Type B pancreatic cell (in vitro differentiated cells): Measurements from ENCODE around the gene CCL5. TPM values are rescaled to one million over a fixed set of nuclear protein-coding genes. Genes with fewer than 3 reads are reported as not detected.

Experiments used
- DNase-seq: peaks from one replicate; pipeline ENCODE4 v3.0.0; 2021; ENCODE audit warnings: mixed read lengths; ENCODE audit not compliant: unreplicated experiment; ENCODE audit errors: extremely low spot score
- H3K27ac Mint-ChIP-seq: 2 replicates; pipeline ENCODE4 v1.8.0; 2021; ENCODE audit warnings: mild to moderate bottlenecking, mixed read lengths
- H3K27me3 Mint-ChIP-seq: 2 replicates; pipeline ENCODE4 v1.8.0; 2021; ENCODE audit warnings: mixed read lengths
- H3K36me3 Mint-ChIP-seq: 2 replicates; pipeline ENCODE4 v1.8.0; 2021; ENCODE audit warnings: mixed read lengths
- H3K4me1 Mint-ChIP-seq: one replicate; pipeline ENCODE4 v1.8.0; 2021; ENCODE audit warnings: mixed read lengths; ENCODE audit not compliant: unreplicated experiment
- H3K4me3 Mint-ChIP-seq: 2 replicates; pipeline ENCODE4 v1.8.0; 2021; ENCODE audit warnings: mild to moderate bottlenecking, mixed read lengths
- H3K9me3 Mint-ChIP-seq: 2 replicates; pipeline ENCODE4 v1.8.0; 2021; ENCODE audit warnings: mixed read lengths
- total RNA-seq: library from RNA; stranded (reverse); gene quantifications from 2 replicates; pipeline ENCODE4 v1.2.1, GENCODE V29; 2021; ENCODE audit warnings: low replicate concordance
- TF ChIP-seq, protein P1 (sequence below): fragments of 200-600 bp; sonication (generic); conservative IDR thresholded peaks from 2 replicates; pipeline ENCODE4 v1.5.0; 2021; ENCODE audit warnings: antibody characterized with exemption, mild to moderate bottlenecking

The CCL5 gene
- total RNA-seq, 1 donor from 2014 or later, result not detected

GRCh38 chr17:35877345-35878029 lies 2.7 kb downstream of the CCL5 start:
- H3K27me3 Mint-ChIP-seq, result no peaks in the 10 kb centered on the region
- no peak for DNase-seq
- H3K27ac Mint-ChIP-seq, result no peak overlapping the region
- no peaks in the 10 kb centered on the region for H3K36me3 Mint-ChIP-seq
- H3K4me1 Mint-ChIP-seq, result peaks cover 5% of the 10 kb centered on the region
- H3K4me3 Mint-ChIP-seq, result no peak overlapping the region
- TF ChIP-seq, protein P1, sequence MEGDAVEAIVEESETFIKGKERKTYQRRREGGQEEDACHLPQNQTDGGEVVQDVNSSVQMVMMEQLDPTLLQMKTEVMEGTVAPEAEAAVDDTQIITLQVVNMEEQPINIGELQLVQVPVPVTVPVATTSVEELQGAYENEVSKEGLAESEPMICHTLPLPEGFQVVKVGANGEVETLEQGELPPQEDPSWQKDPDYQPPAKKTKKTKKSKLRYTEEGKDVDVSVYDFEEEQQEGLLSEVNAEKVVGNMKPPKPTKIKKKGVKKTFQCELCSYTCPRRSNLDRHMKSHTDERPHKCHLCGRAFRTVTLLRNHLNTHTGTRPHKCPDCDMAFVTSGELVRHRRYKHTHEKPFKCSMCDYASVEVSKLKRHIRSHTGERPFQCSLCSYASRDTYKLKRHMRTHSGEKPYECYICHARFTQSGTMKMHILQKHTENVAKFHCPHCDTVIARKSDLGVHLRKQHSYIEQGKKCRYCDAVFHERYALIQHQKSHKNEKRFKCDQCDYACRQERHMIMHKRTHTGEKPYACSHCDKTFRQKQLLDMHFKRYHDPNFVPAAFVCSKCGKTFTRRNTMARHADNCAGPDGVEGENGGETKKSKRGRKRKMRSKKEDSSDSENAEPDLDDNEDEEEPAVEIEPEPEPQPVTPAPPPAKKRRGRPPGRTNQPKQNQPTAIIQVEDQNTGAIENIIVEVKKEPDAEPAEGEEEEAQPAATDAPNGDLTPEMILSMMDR, result no peak
- no peaks in the 10 kb centered on the region for H3K9me3 Mint-ChIP-seq

GRCh38 chr17:35876534-35876933 lies 3.6 kb downstream of the CCL5 start:
- H3K36me3 Mint-ChIP-seq, result no peaks in the 10 kb centered on the region
- DNase-seq, result no peak
- peaks cover 5% of the 10 kb centered on the region for H3K4me1 Mint-ChIP-seq
- H3K9me3 Mint-ChIP-seq, result no peaks in the 10 kb centered on the region
- no peaks in the 10 kb centered on the region for H3K27me3 Mint-ChIP-seq
- no peak overlapping the region for H3K4me3 Mint-ChIP-seq
- H3K27ac Mint-ChIP-seq, result no peak overlapping the region
- TF ChIP-seq, protein P1, result no peak

GRCh38 chr17:35875800-35876139 lies 4.4 kb downstream of the CCL5 start:
- Mint-ChIP-seq H3K4me1 (peaks cover 5% of the 10 kb centered on the region), H3K4me3 (no peak overlapping the region), H3K27me3 (no peaks in the 10 kb centered on the region), H3K36me3 (no peaks in the 10 kb centered on the region), H3K9me3 (no peaks in the 10 kb centered on the region), H3K27ac (no peak overlapping the region)
- no peak for DNase-seq
- TF ChIP-seq, protein P1, result no peak

- Mint-ChIP-seq H3K36me3 (no peaks in the 10 kb centered on the region), H3K4me1 (peaks cover 5% of the 10 kb centered on the region), H3K27ac (no peak overlapping the region), H3K4me3 (no peak overlapping the region), H3K27me3 (no peaks in the 10 kb centered on the region), H3K9me3 (no peaks in the 10 kb centered on the region)
- TF ChIP-seq, protein P1, result no peak
- no peak for DNase-seq
Measured at GRCh38 chr17:35875072-35875799, 4.9 kb downstream of the CCL5 start.

DNA sequence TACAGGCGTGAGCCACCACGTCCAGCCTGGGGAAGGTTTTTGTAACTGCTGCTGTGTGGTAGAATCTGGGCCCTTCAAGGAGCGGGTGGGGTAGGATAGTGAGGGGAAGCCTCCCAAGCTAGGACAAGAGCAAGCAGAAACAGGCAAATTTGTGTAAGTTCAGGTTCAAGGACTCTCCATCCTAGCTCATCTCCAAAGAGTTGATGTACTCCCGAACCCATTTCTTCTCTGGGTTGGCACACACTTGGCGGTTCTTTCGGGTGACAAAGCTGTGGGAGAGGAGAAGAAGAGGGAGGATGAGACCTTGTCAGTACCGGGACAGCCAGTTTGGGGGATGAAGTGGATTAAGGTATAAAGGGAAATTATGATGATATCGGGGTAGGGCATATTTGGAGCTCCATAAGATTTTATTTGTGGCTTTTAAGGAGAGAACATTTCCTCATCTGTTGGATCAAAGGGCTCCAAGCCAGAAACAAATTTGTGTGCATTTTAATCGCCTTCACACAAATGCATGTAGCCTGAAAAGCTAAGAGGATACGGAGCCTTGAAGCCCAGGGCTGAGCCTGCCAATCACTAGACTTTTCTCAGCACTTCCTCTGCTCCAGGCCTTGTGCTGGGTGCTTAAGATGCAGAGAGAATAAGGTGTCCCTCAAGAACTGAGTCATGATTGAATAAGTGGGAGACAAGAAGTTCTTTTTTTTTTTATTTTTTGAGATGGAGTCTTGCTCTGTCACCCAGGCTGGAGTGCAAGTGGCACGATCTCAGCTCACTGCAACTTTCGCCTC lies 7.8 kb downstream of the CCL5 start:
- no peak overlapping the region for H3K27ac Mint-ChIP-seq
- H3K4me1 Mint-ChIP-seq, result peaks cover 5% of the 10 kb centered on the region
- TF ChIP-seq, protein P1, result no peak

More for the DNA sequence above, 7.8 kb downstream of the CCL5 start:
- Mint-ChIP-seq H3K27me3 (no peaks in the 10 kb centered on the region), H3K36me3 (no peaks in the 10 kb centered on the region), H3K4me3 (no peak overlapping the region), H3K9me3 (no peaks in the 10 kb centered on the region)
- no peak for DNase-seq
